Stimulated activated CD4-positive, alpha-beta T cell treated with anti-CD3 and anti-CD28 coated beads, Interleukin-12 subunit alpha, Interleukin-12 subunit beta, amount 100 ng/mL, for 4 hours (primary cell): Measurements from ENCODE around the gene GMDS.

Experiments
- DNase-seq: peaks from one replicate; pipeline ENCODE4 v3.0.0-alpha.2; 2020

GMDS gene

DNA sequence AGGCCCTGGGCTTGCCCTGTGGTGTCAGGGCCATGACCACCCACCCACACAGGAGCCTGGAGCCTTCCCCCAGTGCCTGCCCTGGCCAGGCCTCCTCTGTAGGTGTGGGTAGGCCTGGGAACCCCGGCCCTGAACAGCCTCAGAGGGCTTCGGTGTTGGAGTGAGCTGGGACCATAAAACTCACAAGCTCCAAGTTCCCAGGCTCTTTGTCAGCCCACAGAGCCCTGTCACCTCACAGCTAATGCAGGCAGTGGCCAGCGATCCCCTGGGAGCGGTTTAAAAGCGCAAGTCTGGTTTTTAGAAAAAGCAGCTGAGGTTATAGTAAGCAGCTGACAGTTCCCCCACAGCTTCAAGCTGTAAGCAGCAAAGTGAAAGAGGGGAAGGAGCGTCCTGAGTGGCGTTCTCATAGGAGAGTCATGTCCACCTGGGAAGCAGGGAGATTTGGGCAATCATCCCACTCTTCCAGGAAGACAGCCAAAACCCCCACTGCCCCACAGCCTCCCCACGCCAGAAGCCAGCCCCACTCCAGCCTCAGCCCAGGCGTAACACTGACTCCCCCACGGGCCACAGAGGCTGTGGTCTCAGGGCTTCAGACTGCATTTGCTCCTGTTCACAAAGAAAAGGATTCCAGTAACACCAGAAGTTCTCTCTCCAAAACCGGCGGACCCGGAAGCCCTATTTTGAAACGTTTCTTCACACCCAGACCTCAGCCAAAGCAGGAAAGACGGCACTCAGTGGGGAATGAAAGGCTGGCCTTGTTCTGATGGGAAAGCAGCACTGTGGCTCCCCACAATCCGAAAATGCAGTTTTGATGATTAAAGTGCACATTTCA is 670.0 kb downstream of the GMDS start:
- DNase-seq, result no peak

DNA sequence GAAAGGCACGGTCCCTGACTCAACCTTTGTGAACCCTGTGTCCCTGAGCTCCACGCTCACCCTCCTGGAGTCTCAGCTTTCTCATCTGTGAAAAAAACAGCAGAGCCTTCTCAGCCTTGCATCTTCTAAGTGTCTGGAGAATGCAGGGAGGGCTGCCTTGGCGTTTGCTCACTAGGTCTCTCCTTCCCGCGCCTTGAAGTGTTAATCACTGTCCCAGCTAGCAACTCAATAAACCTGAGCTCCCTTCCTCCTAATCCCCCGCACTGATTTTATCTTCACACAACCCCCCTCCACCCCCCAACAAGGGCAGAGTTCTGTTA is 670.6 kb downstream of the GMDS start:
- no peak for DNase-seq

DNA sequence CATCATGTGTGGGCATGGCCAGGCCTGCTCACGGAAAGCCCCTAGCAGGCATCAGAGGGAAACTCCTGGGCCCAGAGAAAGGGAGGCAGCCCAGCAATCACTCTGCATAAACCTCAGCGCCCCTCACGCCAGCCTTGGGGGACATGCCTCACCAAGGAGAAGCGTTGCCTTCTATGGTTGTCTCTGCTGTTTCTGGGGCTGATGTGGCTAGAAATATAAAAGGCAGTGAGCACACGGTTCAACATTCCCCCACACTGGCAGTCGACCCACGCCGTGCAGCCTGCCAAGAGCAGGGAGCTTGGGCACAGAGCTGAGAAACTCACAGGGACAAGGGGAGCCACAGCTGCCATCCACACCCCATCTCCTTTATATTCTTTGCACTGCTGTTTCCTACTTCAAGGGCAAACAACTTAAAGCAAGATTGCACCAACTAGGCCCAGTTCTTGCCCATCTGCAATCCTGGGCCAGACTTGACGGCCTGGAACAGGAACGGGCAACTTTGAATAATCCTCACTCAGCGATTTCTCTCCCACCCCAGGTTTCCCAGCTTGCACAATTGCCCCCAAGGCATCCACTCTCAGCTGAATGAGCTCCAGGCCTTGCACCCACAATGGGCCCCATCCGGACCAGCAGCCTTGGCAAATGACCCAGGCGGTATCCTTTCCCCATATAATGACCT is 671.2 kb downstream of the GMDS start:
- DNase-seq, result no peak
